IPS-18c (cell line): ENCODE measurements around the gene S100B.
A peak's percentile ranks its signal among the peaks of the same experiment; 100 is the strongest.
"Not testable (repeated sequence)": the region's sequence is repeated elsewhere in the genome, so short reads cannot be mapped to it uniquely, and the experiment has no call there.

Experiments used
- H3K4me3 ChIP-seq: 2 replicates; pipeline ENCODE4 v1.7.0; 2013; ENCODE audit warnings: low read depth, mild to moderate bottlenecking, low read length, moderate library complexity; ENCODE audit not compliant: insufficient read depth
- H3K9me3 ChIP-seq: one replicate; pipeline ENCODE4 v1.6.1; 2013; ENCODE audit warnings: mild to moderate bottlenecking, low read length, moderate library complexity; ENCODE audit not compliant: control insufficient read depth, insufficient read depth

Gene S100B

DNA sequence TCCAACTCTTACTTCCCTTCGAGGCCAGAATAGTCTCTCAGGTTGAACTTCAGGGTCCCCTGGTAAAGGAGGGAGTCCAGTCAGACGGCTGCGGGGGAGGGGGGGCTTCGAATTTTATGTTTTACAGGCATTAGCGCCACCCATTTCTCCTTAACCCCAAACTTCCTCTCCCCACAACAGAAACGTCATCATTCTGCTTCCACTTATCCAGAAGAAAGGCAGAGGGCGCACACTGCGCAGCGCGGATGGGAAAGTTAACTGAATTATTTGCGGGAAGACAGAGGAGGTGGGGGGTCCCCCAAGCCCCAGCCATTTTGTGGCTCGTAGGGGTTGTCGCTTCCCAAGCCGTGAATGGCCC is 30.1 kb upstream of the S100B start:
- H3K9me3 ChIP-seq = no peaks in the 10 kb centered on the region
- H3K4me3 ChIP-seq = peak overlapping the region; percentile 42; the same call in 1 of the 2 replicates

DNA sequence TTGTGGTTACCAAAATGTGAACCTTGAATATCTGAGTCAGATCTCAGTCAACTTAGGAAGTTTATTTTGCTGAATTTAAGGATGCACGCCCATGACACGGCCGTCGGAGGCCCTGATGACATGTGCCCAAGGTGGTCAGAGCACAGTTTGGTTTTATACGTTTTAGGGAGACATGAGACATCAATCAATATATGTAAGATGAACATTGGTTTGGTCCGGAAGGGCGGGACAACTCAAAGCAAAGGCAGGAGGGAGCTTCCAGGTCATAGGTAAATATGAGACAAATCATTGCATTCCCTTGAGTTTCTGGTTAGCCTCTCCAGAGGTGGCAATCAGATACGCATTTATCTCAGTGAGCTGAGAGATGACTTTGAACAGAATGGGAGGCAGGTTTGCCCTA is 29.5 kb upstream of the S100B start:
- H3K9me3 ChIP-seq = no peaks in the 10 kb centered on the region
- H3K4me3 ChIP-seq = no peak overlapping the region

DNA sequence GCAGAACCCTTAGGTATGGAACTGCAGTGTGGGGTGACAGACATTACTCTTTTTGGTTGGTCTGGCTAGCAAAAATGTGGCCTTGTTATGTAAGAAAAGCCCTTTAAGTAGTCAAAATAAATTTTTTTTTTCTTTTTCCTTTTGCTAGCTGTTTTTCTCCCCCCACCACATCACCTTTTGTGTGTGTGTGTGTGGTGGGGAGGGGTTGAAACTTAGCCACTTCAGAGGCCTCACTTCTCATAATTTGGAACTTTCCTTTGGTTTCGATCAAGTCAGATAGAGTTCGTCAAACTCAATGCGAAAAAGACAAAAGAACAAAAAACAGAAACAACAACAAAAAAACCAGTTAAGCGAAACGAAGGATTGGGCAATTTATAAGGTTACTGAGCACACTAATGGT is 28.7 kb upstream of the S100B start:
- H3K4me3 ChIP-seq = no peak overlapping the region
- H3K9me3 ChIP-seq = no peaks in the 10 kb centered on the region

DNA sequence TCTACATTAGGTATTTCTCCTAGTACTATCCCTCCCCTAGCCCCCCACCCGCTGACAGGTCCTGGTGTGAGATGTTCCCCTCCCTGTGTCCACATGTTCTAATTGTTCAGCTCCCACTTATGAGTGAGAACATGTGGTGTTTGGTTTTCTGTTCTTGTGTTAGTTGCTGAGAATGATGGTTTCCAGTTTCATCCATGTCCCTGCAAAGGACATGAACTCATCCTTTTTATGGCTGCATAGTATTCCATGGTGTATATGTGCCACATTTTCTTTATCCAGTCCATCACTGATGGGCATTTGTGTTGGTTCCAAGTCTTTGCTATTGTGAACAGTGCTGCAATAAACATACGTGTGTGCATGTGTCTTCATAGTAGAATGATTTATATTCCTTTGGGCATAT is 26.0 kb upstream of the S100B start:
- H3K4me3 ChIP-seq, H3K9me3 ChIP-seq: not testable (repeated sequence)

DNA sequence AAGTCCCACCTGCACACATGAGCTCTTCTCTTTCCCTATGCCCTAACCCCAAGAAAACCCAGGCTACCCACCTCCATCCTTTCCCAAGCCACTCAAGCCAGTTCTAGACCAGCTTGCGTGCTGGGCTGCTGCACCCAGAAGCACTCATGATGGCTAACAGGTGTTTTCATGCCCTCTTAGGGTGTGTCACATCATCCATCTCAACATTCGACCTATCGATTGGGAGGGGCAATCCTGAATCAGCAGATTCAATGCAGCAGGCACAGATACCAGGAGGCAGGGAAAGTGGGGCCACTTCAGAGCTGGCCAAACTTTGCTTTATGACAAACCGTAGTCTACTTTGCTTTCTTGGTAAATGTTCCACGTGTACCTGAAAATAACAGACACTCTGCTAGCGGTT is 24.0 kb upstream of the S100B start:
- no peak overlapping the region for H3K4me3 ChIP-seq

DNA sequence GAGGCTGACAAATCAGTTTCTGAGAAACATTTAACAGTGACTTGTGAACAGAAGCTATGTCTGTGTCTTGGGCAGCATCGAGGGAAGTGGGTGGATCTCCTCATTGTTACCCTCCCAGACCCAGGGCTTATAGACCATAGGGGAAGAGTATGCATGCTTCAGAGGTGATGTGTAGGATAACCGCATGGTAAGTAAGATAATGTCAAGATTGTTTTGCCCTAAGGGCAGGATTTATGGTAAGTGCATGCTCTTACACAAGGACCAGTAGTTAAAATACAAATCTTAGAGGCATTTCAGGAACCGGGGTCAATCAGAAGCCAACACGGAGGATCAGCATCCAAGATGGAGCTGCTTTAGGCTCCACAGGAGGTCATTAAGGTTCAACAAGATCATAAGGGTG is 22.8 kb upstream of the S100B start:
- peaks cover 7% of the 10 kb centered on the region for H3K9me3 ChIP-seq
- H3K4me3 ChIP-seq = no peak overlapping the region

More for the DNA sequence above, 24.0 kb upstream of the S100B start:
- peaks cover 7% of the 10 kb centered on the region for H3K9me3 ChIP-seq

DNA sequence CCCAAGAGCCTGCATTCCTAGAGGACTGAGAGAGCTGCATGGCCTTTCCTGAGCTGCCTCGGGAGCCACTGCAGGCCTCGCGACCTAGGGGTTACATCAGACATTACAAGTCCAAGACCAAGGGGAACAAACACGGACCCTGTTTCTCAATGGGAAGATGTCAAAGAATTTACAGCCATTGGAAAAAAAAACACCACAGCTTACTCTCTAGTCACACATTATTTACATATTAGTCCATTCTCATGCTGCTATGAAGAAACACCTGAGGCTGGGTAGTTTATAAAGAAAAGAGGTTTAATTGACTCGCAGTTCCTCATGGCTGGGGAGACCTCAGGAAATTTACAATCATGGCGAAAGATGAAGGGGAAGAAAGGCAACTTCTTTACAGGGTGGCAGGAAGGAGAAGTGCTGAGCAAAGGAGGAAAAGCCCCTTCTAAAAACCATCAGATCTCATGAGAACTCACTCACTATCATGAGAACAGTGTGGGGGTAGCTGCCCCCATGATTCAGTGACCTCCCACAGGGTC is 22.2 kb upstream of the S100B start:
- peaks cover 7% of the 10 kb centered on the region for H3K9me3 ChIP-seq

DNA sequence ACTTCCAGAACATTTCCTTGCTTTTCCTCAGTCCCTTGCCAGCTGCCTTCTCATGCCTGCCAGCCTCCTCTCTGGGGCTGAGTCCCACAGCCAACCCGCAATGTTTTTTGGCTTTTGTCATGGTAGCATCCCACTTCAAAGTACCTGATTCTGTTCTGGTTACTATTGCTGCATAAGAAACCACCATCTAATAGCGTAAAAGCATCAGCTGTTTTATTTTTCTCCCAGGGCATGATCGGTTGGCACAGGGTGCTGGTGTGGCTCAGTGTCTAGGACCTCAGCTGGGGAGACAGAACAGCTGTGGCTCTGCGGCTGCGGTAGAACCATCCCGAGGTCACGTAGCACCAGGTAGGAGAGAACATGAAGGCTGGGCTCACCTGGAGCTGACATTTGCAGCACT is 21.7 kb upstream of the S100B start:
- Histone ChIP-seq H3K9me3 (peaks cover 7% of the 10 kb centered on the region), H3K4me3 (no peak overlapping the region)

More for the DNA sequence above, 22.2 kb upstream of the S100B start:
- H3K4me3 ChIP-seq = no peak overlapping the region

DNA sequence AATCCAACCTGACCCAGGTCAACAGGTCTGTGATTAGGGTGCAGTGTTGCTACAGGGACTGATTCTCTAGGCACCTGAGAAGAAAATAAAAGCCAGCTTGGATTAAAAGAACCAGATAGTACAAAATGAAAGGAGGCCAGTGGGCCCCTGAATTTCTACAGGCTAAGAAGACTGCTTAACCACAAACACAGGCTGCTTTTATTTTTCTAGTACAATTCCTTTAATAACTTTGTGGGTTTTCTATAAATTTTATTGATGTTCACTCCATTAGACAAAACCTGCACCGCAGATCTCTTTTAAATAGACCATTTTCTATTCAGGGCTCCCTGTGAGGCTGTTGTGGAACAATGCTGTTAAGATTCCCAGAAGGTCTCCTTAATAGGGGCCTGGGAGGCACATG is 20.9 kb upstream of the S100B start:
- Histone ChIP-seq H3K4me3 (peak overlapping the region; percentile 15; the same call in 1 of the 2 replicates), H3K9me3 (peaks cover 7% of the 10 kb centered on the region)

DNA sequence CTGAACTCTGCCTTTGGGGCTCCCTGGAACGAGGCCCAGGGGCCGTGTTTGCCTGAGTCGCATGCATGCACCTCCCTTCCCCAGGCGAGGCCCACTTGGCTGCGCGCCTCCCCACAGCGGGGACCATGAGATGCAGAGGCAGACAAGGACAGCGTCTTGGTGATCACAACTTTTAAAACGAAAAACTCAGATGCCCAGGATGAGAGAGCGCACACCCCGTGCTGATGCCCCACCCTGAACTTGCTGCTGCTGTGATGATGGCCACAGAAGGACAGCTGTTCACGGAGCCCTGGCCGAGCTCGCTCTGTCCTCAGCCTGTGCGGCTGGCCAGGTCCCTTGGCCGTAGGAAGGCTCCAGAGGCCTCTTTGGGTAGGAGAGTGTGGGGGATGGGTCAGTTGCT is 19.2 kb upstream of the S100B start:
- peaks cover 7% of the 10 kb centered on the region for H3K9me3 ChIP-seq
- H3K4me3 ChIP-seq = no peak overlapping the region

DNA sequence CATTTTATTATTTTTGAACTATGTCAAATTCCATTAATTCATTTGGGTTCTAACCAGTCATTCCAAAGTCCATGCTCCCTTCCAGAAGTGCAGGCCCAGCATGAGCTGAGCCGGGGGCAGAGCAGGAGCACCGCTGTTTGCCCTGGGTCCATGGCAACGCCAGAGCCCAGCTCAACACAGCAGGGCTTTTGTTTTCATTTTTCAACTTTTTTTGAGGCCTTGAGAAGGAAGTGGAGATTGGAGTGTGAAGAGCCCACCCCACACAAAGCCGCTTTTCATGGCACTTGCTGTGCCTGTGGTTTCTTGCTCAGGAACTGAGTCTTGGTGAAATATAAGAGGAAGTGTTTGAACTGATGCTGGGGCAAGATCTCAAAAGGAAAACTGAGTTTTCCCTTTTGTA is 17.3 kb upstream of the S100B start:
- no peak overlapping the region for H3K4me3 ChIP-seq
- H3K9me3 ChIP-seq = peaks cover 7% of the 10 kb centered on the region

DNA sequence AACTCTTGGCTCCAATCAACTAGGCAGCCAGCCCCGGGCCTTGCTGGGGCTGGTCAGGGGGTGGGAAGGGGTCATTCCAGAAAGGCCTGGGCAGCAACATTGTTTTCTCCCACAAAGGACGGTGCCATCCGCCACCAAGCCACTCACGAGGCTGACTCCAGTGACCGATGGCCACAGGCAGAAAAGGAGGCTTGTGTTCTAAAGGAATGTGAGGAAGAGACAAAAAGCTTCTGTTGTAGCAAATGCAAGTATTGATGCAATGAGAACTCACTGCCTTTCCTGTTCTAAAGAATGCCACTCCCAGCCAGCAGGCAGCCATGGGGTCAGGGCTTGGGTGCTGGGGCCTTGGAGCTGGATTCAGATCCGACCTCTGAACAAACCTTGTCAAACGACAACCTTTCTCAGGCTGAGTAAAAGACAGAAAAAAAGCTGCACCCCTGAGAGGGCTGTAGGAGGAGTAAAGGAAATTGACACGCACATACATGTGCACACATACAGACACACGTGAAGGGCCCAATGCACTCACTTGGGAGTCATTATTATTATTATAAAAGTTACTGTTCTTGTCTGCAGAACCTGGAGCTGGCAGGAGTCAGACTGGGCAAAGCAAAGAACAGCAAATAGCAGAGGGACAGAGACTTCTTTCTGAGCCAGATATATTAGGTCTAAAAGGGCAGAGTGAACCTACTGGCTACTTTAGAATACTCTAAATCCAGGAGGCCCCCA is 16.7 kb upstream of the S100B start:
- Histone ChIP-seq H3K9me3 (peaks cover 7% of the 10 kb centered on the region), H3K4me3 (no peak overlapping the region)

DNA sequence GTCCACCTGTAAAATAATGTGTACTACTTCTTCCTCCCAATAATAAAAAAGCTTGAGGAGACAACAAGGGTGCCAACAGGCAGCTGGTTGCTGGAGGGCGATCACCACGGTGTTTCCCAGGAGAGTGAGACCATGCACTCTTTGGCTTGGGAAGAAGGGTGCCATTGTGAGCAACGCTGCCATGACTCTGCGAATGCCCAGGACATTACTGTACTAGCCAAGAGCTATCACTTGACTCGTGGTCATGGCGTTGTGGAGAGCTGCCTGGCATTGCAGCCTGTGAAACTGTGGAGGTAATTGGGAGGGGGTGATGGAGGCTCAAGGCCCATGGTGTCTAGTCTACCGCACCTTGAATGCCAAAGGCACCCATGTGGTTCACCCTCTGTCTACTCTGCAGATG is 16.0 kb upstream of the S100B start:
- H3K4me3 ChIP-seq = no peak overlapping the region
- H3K9me3 ChIP-seq = peaks cover 7% of the 10 kb centered on the region

DNA sequence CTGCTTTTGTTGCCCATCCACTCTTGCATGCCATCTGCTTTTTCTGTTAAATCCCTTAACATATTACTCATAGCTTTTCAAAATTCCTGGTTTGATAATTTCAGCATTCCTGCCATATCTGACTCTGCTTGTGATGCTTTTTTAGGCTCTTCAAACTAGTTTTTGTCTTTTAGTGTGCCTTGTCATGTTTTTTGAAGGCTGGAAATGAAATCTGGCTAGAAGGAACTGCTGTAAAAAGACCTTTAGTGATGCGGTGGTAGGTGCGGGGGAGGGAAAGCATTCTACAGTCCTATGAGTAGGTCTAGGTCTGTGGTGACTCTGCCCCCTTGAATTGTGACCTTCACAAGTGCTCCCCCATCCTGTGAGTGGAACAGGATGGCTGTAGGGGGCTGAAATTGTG is 15.0 kb upstream of the S100B start:
- H3K4me3 ChIP-seq = no peak overlapping the region
- no peaks in the 10 kb centered on the region for H3K9me3 ChIP-seq

DNA sequence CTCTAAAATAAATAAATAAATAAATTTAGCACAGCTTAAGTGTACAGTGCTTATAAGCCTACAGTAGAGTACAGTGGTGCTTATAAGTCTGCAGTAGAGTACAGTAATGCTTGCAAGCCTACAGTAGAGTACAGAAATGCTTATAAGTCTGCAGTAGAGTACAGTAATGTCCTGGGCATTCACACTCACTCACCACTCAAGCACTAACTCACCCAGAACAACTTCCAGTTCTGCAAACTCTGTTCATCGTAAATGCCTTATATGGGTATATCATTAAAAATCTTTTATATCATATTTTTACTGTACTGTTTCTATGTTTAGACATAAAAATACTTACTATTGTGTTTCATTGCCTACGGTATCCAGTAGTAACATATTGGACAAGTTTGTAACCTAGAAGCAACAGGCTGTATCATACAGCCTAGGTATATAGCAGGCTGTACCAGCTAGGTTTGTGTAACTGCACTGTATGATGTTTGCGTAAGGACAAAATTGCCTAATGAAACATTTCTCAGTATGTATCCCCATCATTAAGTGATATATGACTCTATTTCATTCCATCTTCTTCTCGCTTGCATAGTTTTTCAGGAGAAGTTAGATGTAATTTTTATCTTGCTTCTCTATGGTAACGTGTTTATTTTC is 14.0 kb upstream of the S100B start:
- Histone ChIP-seq H3K4me3 (no peak overlapping the region), H3K9me3 (no peaks in the 10 kb centered on the region)

DNA sequence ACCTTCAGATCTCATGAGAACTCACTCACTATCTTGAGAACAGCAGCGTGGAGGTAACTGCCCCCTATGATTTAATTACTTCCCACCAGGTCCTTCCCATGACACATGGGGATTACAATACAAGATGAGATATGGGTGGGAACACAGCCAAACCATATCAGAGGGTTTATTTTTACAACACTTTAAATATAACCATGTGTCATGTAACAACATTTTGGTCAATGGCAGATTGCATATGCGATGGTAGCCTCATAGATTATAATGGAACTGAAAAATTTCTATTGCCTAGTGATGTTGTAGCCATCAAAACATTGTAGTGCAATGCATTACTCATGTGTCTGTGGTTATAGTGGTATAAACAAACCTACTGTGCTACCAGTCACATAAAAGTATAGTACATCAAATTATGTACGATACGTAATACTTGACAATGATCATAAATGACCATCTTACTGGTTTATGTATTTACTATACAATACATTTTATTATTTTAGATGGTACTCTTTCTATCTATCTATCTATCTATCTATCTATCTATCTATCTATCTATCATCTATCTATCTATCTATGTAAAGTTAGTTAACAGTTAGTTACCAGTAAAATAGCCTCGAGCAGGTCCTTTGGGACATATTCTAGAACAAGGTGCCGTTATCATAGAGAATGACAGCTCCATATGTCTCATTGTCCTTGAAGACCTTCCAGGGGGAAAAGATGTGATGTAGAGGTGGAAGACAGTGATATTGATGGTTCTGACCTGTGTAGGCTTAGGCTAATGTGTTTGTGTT is 12.6 kb upstream of the S100B start:
- no peak overlapping the region for H3K4me3 ChIP-seq
- H3K9me3 ChIP-seq = no peaks in the 10 kb centered on the region

DNA sequence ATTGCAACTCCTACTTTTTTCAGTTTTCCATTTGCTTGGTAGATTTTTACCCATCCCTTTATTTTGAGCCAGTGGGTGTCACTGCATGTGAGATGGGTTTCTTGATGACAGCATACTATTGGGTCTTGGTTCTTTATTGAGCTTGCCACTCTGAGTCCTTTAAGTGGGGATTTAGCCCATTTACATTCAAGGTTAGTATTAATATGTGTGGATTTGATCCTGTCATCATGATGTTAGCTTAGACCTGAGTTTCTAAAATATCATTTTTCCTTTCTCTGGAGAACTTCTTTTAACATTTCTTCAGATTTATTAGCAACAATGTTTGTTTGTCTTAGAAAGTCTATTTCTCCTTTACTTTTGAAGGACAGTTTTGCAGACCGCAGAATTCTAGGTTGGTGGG is 11.8 kb upstream of the S100B start:
- no peaks in the 10 kb centered on the region for H3K9me3 ChIP-seq
- H3K4me3 ChIP-seq = no peak overlapping the region

DNA sequence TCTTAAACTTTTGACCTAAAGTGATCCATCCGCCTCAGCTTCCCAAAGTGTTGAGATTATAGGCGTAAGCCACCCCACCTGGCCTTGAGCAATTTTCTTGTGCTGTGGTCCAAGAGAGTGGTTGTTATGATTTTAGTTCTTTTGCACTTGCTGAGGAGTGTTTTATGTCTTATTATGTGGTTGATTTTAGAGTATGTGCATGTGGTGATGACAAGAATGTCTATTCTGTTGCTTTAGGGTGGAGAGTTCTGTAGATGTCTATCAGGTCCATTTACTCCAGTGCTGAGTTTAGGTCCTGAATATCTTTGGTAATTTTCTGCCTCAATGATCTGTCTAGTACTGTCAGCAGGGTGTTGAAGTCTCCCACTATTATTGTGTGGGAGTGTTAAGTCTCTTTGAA is 11.2 kb upstream of the S100B start:
- no peaks in the 10 kb centered on the region for H3K9me3 ChIP-seq
- no peak overlapping the region for H3K4me3 ChIP-seq
